GM21423 (cell line): ENCODE measurements around the gene WSCD1.

ENCODE experiments used
- ATAC-seq: cut with Tn5 transposase; IDR thresholded peaks from one replicate; pipeline ENCODE4 v1.9.1; 2021; ENCODE audit warnings: mild to moderate bottlenecking, moderate library complexity; ENCODE audit not compliant: unreplicated experiment

Gene WSCD1

DNA sequence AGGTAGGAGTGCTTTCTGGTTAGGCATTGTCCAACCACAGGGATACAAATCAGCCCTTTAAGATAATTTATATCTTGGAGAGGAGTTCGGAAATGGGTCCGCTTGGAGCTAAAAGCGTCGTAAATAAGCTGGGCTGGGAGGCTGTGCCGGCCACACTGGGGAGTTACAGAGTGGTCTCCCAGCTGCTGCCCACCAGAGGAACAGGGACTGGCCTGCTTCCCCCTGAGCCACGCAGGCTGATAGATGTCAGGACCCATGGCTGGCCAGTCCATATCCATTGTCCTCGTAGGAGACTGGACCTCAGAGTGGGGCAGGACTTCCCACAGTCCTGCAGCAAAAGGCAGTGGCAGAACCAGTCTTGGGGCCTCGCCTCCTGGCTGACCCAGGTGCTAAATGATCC lies 12.6 kb upstream of the WSCD1 start:
- no peak for ATAC-seq

DNA sequence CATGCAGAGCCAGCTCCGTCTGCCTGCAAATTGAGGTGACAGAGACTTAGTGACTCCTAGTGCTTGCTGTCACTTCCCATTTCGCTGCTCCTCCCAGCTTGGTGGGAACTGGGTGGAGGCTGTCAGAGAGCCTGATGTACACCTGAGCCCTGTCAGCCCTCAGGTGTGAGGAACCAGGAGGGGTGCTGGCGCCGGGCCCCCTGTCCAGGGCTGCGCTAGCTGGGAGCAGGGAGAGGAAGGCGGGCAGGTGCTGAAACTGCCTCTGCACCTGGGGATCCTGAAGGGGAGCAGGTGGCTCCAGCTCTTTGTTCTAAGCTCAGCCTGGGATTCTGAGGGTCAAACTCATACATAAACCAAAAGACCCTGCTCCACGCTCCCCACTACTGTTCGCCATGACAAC lies 10.8 kb upstream of the WSCD1 start:
- no peak for ATAC-seq

DNA sequence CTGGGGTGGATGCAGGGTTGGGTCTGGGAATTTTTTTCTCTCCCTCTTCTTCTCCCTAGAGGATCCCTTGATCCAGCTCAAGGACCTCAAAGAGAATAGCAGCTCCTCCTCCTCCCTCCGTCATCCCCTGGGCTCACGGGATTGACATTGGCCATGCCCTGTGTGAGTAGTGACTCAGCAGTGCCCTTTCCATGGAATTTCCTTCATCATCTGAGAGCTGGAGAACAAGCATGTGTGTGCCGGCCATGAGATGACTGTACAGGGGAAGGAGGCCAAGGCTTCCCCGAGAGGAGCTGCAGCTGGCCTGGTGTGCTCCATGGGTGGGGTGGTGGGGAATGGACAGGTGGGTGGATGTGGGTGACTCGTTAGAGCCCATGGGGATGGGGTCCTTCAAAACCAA lies 8.9 kb upstream of the WSCD1 start:
- ATAC-seq = no peak

DNA sequence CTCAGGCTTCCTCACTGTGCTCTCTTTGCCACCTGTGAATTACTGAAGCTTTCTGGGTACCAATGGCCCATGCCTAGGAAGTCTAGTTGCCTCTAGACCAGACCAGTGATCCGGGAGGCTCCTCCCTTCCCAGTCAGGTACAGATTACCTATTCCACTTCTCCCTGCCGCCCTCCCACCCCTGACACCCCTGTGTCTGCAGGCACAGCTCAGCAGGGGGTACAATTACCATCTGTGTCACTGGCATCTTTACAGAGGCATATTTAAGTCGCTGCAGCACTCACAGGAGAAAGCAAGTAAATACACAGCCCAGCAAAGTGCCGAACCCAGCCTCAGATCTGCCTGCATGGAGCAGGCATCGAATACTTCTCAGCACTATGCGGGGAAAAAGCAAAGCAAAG lies 5.3 kb upstream of the WSCD1 start:
- no peak for ATAC-seq

DNA sequence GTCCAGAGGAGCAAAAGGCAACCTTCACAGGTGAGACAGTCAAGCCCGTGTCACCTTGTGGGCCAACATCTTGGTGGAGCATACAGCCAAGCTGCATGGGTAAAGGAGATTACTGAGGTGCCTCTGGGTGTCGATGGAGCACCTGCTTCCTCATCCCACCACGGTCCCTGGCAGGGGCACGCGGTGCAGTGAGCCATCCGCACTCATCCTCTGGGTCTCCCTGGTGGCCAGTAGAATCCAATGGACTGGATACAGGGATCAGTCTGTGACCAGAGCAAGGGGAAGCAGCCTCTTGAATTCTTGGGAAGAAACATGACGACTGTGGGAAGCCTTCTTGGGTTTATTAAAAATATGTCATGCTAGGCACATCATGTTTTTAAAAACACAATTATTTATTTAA lies 4.8 kb upstream of the WSCD1 start:
- no peak for ATAC-seq

DNA sequence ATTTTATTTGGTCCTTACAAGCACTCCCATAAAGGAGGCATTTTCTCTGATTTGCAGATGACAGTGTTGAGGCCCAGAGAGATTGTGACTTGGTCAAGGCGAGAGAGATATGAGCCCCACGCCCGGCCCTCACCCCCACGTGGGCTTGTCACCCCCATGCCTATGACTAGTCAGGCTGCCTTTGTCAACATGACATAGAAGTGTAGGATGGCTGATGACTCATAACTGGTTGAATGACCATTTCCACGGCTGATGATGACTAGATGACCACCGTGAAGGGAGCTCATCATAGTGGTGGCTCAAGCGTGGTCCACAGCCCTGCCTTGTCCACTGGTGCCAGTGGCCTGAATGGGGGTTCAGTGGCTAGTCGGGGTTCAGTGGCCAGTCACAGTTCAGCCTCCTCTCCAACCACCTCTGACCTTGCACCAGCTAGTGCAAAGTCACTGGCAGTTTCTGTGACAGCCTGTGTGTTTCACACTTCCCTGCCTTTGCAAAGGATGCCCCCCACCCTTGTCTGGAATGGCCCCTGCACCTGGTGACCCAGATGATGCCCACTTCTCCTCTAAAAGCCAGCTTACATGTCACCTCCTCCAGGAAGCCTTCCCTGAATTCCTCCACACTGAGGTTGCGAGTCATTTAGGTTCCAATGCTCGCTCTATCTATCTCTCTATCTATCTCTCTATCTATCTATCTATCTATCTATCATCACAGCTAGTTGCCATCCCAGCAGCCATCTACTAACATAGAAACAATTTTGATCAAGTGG lies 3.8 kb upstream of the WSCD1 start:
- no peak for ATAC-seq

DNA sequence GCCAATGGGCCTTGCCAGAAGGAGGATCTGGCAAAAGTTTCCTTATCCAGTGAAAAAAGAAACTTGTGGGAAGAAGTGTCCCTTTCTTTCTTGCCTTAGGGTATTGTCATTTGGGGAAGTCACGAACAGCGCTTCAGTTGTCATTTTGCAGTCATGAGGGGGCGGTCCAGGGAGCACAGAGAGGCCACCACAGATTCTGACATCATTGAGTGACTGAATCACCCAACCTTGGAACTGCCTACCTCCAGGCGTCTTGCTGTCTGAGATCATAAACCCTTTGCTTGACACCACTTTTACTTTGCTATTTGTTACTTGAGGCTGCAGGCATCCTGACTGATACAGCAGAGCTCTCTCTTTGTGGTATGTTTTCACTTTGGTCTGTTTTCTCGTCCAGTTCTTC lies 3.1 kb upstream of the WSCD1 start:
- no peak for ATAC-seq

DNA sequence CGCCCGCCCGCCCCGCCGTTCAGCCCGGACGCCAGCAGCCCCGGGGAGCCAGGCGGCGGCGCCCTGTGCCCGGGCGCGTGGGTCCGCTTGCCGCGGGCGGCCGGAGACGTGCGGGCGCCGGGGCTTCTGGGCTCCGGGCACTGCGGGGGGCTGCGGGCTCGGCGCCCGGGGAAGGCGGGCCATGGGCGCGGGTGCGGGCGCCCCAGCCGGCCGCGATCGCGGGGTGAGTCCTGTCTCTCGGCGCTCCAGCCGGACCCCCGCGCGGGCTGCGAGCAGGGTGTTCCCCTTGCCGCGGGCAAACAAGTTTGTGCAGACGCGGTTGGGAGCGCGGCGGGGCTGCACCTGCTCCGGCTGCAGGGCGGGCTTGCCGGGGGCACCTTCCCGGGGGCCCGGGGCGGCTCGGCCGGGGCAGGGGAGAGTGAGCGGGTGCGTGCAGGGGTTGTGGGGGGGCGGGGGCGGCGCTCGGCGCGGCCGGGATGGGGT lies 292 bp downstream of the WSCD1 start:
- no peak for ATAC-seq

DNA sequence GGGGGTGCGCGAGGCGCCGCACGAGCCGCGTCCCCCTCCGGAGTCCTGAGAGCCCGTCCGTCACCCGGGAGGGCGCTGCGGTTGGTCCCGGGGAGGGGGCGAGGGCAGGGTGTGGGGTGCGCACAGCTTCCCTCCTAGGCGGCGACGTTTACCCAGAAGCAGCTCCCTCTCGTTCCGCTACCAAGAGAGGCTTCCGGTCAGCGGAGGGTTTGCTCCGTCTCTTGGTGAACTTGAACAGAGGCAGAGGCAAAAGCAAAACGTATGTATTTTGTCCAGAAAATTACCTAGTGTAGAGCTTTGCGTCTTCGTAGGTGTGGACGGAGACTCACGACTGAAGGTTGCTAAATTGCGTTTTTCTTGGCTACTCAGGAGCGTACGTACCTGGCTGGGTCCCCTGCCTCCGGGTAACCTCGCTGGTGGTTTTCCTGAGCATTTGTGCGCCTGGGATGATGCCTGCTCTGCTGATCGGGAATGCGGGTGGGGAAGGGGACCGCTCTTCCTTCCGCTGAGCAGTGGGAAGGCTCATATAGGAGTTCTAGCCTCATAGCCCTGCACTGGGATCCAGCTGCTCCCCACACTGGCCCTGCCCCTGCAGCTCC lies 833 bp downstream of the WSCD1 start:
- ATAC-seq = no peak

DNA sequence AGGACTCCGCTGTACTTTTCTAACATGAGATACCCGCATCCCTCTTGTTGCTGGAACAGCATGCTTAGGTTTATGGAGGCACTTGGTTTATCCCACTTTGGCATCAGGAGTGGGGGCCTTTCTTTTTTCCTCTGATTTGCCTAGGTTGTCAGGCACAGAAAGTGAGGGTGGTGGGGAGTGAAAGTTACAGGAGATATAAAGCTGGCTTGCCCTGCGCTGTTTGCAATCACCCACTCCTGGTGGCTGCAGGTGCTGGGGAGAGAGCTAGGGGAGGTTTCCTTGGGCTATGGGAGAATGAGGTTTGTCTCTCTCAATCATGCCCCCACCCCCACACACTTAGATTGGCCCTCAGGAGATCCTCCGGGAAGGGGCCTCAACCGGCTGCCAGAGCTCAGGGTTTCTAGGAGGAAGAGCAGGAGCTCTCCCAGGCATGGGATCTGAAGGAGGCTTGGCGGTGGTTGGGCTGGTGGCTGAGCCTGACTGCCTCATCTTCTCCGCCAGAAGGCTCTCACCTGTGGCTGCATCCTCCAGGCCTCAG lies 1.4 kb downstream of the WSCD1 start:
- no peak for ATAC-seq

DNA sequence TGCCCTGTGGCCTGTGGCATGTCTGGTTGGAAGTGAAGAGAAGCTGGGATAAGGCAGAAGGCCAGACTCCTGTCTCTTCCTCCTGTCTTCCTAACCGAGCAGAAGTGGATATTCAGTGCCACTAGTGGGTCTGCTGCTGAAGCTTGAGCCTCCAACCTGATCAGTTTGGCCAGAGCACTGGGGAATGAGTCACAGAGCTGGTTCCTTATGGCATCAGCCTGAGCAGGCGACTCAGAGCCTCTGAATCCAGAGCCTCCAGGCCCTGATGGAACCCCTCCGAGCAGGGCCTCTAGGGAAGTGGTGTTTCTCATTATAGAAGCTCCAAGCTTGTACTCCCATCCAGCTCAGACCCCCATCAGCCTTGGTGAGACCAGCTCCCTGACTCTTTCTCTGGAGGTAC lies 2.0 kb downstream of the WSCD1 start:
- ATAC-seq = no peak

DNA sequence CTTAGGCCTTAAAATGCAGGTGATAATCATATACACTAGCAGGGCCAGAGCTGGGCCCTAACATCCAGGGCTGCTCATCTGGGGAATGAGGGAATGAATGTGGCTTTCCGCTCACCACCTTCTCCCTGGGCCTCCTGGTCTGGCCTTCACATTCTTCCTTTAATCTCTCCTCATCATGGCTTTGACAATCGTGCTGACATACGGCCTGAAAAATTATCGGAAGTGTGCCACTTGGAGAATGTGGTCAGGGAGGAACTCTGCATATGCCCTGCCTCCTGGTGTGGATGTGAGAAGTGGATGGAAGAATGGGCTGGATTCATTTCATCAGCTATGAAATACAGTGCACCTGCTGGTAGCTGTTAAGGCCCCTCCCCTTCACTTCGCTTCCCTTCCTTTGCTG lies 2.4 kb downstream of the WSCD1 start:
- no peak for ATAC-seq

DNA sequence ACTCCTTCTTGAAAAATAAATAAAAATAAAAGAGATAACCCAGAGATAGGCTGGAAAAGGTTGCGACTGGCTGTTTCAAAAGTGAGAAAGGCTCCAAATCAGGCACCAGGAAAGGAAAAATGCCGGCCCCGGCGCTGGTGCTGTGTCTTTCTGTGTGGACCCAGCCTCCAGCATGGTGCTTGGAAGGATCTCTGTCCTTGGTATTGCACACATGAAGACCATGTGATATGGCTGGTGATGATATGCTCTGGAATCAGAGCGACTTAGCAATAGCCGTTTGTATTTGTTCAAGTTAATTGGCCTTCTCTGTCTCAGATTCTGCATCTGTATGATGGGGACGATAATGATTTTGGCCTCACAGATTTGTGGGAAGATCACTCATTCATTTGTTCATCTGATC lies 3.4 kb downstream of the WSCD1 start:
- no peak for ATAC-seq

DNA sequence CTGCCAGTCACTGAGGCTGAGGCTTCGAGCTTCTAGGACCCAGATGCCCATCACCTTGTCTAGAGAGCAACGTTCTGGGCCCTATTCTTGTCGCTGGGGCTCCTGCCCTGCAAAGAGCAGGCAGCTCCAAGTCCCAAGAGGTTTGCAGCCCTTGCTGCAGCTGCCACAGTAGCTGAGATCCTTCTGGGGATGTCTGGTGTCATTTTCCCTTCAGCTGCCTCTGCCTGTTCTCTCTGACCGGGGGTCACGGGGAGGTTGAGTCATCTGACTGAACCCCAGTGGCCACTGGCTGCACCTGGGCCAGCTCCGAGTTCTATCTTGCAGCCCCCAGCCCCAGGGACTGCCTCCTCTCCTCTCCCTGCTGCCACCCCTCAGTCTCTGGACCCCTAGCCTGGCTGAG lies 4.9 kb downstream of the WSCD1 start:
- no peak for ATAC-seq

DNA sequence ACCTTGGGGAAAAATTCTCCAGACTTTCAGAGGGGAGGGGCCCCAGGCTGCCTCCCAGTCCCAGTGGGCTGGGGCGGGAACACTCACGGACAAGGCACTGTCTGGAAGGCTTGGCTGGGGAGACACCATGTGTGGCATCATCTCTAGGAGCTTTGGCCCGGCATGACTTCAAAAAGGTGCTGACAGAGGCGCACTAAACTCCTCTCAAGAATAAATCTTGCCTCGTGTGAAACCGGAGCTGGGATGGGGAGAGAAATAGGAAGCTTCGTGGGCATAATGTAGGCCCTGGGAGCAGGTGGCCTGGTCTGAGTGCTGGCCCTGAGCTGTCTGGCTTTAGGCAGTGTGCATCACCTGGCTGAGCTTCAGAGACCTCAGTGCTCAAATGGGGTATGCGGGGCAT lies 5.7 kb downstream of the WSCD1 start:
- ATAC-seq = no peak

DNA sequence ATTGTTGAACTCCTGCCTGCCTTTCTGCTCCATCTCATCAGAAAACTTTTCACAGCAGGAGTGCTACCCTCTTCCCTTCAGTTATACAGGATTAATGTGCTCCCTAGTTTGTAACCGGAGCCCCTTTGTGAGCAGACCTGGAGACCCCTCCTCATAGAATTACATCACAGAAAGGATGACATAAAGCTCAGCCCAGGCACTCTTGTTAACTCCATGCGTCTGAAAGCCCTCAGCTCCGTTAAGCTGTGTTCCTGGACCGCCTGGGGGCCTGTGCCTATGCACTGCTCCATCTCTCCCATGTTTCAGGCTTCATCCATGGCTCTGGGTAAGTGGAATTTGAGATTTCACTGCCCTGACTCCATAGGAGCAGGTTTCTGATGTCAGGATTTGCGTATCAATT lies 7.6 kb downstream of the WSCD1 start:
- ATAC-seq = no peak

DNA sequence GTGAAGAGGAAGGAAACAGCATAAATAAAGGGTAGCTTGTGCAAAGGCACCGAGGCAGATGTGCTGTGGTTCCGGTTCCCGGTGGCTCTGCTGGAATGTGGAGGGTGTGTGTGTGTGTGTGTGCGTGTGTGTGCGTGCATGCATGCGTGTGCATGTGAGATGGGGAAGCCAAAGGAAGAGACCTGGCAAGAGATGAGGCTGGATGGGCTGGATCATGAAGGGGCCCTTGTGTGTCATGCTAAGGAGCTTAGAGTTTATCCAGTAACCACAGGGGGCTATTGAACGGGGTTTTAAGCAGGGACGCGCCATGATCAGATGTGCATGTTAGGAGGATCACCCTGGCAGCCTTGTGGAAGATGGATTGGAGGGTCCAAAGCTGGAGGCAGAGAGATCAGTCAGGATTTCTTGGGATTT lies 8.3 kb downstream of the WSCD1 start:
- ATAC-seq = no peak

DNA sequence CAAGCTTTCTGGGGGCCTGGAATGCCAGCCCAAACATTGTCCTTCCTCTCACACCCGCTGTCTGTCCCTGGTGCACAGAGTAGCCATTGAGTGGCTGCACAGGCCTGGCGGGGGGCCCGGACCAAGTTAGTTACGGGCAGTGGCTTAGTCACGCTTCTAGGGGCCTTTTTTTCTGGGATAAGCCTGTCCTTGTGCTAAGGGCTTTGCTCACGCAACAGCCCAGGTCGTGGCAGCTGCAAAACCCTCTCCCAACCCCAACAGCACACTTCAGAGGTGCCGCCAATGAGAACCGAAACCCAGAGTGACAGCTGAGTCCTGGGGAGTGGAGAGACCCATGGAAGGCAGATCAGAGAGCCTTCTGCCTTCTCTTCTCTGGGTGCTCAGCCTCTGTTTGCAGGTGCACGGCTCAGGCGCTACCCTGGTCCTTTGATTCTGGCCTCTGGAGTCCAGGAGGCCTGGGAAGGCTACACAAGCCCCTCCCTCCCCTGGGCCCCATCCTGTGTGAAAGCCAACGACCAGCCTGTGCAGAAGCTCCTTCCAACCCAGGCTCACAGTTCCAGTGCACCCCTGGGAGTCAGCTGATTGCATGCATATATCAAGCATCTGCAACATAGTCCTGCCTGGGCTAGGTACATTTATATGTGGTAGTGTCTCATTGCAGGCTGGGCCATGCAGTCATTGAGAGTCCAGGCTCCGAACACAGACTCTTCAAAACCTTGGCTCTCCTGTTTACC lies 9.1 kb downstream of the WSCD1 start:
- no peak for ATAC-seq

DNA sequence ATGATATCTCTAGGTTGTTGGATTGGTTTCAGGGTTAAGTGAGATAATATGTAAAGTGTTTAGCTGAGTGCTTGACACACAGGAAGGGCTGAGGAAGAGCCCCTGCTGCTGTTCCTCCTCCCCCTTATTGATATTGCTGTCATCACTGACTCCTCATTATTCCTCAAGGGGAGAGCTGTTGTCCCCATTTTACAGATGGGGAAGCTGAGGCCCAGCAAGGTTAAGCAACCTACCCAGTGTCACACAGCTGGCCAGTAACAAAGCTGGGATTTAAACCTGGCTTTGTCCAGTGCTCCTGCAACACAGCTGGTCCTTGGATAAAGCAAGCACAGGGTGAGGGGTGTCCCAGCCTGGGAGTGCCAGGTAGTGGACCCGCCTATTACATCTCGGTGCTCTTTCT lies 9.8 kb downstream of the WSCD1 start:
- no peak for ATAC-seq

DNA sequence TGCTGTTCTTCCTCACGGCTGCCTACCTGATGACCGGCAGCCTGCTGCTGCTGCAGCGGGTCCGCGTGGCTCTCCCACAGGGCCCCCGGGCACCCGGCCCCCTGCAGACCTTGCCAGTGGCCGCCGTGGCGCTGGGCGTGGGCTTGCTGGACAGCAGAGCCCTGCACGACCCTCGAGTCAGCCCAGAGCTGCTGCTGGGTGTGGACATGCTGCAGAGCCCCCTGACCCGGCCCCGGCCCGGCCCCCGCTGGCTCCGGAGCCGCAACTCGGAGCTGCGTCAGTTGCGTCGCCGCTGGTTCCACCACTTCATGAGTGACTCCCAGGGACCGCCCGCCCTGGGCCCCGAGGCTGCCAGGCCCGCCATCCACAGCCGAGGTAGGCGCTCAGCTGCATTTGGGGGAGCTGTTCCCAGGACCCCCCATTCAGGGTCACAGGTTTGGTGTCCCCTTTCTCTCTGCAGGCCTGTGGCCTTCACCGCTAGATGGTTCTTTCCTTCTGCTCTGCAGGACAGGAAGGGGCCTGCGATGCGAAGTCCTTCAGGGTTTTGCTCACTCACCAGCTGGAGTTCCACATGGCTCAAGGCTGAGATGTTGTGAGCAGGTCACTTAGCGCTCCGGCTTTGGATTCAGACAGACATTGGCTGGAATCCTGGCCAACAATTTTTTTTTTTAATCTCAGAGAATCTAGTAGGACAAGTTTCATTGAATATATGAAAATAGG lies 10.7 kb downstream of the WSCD1 start:
- ATAC-seq = no peak

DNA sequence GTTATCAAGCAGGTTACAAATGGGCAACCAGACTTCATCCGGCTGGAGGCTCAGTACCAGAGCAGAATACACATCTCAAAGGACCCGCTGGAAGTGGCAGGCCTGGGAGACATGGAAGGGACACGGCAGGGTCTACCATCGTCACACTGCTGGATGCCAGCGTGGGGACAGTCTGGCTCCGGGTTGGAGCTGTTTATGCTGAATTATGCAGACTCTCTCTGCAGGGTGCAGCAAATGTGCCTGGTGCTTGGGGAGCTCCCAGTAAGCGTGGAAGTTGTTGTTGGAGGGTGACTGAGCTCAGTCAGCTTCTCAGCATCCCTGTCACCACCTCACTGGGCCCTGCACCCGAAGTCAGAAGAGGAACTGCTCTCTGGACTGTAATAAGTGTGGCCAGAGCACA lies 12.2 kb downstream of the WSCD1 start:
- ATAC-seq = no peak
